Activated CD4-positive, alpha-beta T cell treated with anti-CD3 and anti-CD28 coated beads, Interleukin-2, amount 10 ng/mL, durations not matched to agents 24 days and 14 days (primary cell): Measurements from ENCODE around the gene ADGRG3. TPM values are rescaled to one million over a fixed set of nuclear protein-coding genes. Genes with fewer than 3 reads are reported as not detected.

ENCODE experiments used
- DNase-seq: peaks from one replicate; pipeline ENCODE4 v3.0.0; 2022
- H3K27ac Mint-ChIP-seq: one replicate; pipeline ENCODE4 v1.8.0; 2022; ENCODE audit warnings: mild to moderate bottlenecking, mixed read lengths
- H3K27me3 Mint-ChIP-seq: one replicate; pipeline ENCODE4 v1.8.0; 2022; ENCODE audit warnings: mixed read lengths
- H3K36me3 Mint-ChIP-seq: one replicate; pipeline ENCODE4 v1.8.0; 2022; ENCODE audit warnings: low read depth, mild to moderate bottlenecking, mixed read lengths
- H3K4me1 Mint-ChIP-seq: one replicate; pipeline ENCODE4 v1.8.0; 2021; ENCODE audit warnings: mixed read lengths
- H3K4me3 Mint-ChIP-seq: one replicate; pipeline ENCODE4 v1.8.0; 2022; ENCODE audit warnings: mild to moderate bottlenecking, moderate library complexity, mixed read lengths
- H3K9me3 Mint-ChIP-seq: one replicate; pipeline ENCODE4 v1.8.0; 2021; ENCODE audit warnings: mixed read lengths
- intact Hi-C: fragments of 100-400 bp; cut with micrococcal nuclease; formaldehyde crosslinking; loops from one replicate; pipeline ENCODE4 v1.15.1; 2023
- total RNA-seq: library from RNA; stranded (reverse); gene quantifications from 2 replicates; pipeline ENCODE4 v1.2.3, GENCODE V29; 2022

Gene ADGRG3, protein sequence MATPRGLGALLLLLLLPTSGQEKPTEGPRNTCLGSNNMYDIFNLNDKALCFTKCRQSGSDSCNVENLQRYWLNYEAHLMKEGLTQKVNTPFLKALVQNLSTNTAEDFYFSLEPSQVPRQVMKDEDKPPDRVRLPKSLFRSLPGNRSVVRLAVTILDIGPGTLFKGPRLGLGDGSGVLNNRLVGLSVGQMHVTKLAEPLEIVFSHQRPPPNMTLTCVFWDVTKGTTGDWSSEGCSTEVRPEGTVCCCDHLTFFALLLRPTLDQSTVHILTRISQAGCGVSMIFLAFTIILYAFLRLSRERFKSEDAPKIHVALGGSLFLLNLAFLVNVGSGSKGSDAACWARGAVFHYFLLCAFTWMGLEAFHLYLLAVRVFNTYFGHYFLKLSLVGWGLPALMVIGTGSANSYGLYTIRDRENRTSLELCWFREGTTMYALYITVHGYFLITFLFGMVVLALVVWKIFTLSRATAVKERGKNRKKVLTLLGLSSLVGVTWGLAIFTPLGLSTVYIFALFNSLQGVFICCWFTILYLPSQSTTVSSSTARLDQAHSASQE
- total RNA-seq, result not detected in 2 replicates

DNA sequence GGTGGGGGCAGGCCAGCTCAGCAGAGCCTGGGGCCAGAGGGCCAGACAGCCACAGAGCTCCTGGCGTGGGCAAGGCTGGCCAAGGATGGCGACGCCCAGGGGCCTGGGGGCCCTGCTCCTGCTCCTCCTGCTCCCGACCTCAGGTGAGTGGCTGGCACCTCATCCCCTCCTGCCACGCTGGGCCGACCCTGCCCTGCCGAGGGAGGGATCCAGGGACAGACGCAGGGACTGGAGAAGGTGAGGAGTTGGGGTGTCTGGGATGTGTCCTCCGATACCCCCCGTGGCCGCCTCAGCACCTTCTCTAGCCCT lies at the start of gene ADGRG3:
Gene ADGRG3 (plus strand): TSS at position 44 of the 309 bp plus-strand sequence. CDS start 42 bp downstream, at position 86.
- Mint-ChIP-seq H3K27ac (no peak within 1 kb of the TSS), H3K4me1 (no peaks in the 10 kb centered on the region), H3K4me3 (no peak within 1 kb of the TSS), H3K9me3 (no peaks in the 10 kb centered on the region), H3K36me3 (no peaks in the 10 kb centered on the region), H3K27me3 (peaks cover 12% of the 10 kb centered on the region)
- intact Hi-C loops, result no loop called here
- no peak for DNase-seq

DNA sequence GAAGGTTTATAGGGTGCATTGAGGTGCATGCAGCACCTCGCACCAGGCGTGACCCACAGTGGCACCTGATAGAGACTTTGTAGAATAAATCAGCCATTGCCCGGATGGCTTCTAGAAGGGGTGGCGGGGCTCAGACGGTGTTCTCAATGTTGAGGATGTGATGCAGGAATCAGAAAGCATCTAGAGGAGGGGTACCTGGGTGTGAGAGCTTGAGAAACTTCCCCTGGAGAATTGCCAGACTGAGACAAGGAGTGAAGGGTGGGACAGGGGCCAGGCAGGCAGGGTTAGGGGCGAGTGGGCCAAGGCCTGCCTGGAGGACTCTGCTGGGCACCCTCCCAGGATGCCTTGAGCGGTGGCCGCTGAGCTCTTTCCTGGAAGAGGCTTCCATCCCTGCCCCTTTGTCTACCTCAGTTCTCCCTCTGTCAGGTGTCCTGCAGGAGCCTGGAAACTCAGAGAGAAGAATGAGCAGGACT lies 48.9 kb upstream of the ADGRG3 start:
- H3K27me3 Mint-ChIP-seq, result no peaks in the 10 kb centered on the region
- intact Hi-C loops, result no loop called here
- no peak for DNase-seq
- no peak overlapping the region for H3K27ac Mint-ChIP-seq
- H3K9me3 Mint-ChIP-seq, result no peaks in the 10 kb centered on the region
- H3K36me3 Mint-ChIP-seq, result no peaks in the 10 kb centered on the region
- no peak overlapping the region for H3K4me3 Mint-ChIP-seq
- peaks cover 8% of the 10 kb centered on the region for H3K4me1 Mint-ChIP-seq

DNA sequence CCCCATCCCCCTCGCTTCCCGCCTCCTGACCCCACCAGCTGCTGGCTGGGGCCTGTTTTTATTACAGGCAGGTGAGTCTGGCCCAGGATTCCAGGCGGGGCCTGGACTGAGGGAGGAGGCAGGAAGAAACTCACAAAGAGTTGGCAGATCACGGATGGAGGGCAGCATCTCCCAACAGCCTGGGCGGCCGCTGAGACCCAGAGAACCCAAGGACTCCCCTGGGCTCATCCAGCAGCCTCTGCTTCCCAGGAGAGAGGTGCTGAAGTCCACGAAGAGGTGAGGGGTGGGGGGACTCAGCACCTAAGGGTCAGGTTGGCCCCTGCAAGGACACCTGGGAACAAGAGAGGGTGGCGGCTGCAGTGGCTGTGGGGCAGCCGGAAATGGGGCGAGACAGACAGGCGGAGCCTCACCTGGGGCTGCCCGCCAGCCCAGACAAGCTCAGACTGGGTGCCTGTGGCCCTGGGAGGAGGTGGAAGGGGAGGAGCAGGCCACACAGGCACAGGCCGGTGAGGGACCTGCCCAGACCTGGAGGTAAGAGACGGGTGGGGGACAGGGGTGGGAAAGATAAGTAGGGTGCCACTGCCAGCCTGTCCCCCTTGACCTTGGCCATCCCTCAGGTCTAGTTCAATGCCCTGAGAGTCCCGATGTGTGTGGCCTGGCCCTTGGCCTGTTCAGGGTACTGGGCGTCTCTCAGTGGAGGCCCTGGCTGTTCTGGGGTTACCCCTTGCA lies 48.3 kb upstream of the ADGRG3 start:
- H3K36me3 Mint-ChIP-seq, result no peaks in the 10 kb centered on the region
- no peak overlapping the region for H3K27ac Mint-ChIP-seq
- H3K27me3 Mint-ChIP-seq, result no peaks in the 10 kb centered on the region

DNA sequence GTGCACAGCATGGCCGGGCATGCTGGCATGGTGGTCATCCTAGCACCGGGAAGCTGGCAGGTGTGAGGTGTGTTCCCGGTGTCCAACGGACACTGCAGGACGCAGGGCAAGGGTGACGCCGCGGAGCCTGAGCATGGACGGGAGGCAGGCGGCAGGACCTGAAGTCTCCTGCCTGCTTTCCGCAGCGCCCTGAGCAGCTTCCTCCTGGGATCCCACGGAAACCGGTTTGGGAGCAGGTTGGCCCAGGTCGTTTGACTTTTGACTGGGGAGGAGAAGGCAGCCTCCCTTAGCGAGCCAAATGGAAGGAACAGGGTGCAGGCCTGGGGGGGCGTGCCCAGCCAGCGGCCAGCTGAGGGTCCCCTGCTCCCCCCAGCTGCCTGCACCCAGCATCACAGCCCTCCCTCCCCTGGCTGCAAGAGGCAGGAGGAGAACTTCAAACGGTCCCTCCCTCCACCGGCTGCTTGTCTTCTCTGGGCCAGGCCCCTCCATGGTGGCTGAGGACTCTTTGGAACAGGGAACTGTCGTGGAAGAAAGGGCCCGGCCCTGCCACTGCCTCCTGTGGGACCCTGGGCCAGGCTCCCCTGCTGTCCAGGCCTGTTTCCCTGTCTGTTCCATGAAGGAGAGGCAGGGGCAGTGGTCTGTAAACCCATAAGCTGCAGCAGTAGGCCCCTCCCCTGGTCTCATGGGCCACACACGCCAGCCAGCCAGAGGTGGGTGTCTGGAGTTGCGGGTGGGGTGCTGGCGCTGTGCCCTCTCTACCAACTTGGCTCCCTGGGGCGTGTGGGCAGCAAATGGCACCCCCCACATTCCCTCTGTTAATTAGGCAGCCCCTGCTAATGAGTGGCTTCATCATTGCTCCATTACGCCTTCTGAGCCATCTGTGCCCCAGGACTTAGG lies 47.5 kb upstream of the ADGRG3 start:
- H3K9me3 Mint-ChIP-seq, result no peaks in the 10 kb centered on the region
- DNase-seq, result no peak
- no peak overlapping the region for H3K27ac Mint-ChIP-seq
- no peaks in the 10 kb centered on the region for H3K36me3 Mint-ChIP-seq
- intact Hi-C loops, result no loop called here
- H3K4me1 Mint-ChIP-seq, result no peaks in the 10 kb centered on the region
- no peak overlapping the region for H3K4me3 Mint-ChIP-seq
- peaks cover 7% of the 10 kb centered on the region for H3K27me3 Mint-ChIP-seq

More for the DNA sequence above, 48.3 kb upstream of the ADGRG3 start:
- intact Hi-C loops, result no loop called here
- H3K9me3 Mint-ChIP-seq, result no peaks in the 10 kb centered on the region
- H3K4me3 Mint-ChIP-seq, result no peak overlapping the region
- DNase-seq, result no peak
- peaks cover 5% of the 10 kb centered on the region for H3K4me1 Mint-ChIP-seq

DNA sequence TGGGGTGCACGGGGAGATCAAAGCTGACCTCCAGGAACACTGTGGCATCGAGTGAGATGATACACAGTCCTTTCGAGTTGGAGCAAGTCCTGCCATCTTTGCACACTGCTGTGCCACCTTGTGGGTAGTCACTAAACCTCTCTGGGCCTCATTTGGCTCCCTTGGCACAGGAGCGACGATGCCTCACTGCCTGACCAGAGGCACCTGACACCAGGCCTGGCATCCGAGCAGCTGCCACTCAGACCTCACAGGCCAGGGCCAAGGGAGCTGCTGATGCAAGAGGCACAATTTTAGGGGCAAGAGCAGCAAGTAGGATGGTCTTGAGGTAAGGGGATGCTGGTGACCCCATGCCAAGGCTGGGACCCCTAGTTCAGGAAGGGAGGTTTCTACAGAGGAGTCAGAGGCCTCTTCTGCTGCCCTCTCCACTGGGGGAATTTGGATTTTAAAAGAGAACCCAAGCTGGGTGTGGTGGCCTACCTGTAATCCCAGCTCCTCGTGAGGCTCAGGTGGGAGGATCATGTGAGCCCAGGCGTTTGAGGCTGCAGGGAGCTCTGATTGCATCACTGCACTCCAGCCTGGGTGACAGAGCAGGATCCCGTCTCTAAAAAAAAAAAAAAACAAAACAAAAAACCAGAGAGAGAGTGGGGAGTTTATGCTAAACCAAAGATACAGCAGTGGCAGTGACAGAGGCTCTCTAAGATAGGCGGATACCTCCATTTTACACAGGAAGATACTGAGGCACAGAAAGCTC lies 46.4 kb upstream of the ADGRG3 start:
- Mint-ChIP-seq H3K27me3 (peaks cover 7% of the 10 kb centered on the region), H3K9me3 (no peaks in the 10 kb centered on the region), H3K27ac (no peak overlapping the region), H3K4me3 (no peak overlapping the region), H3K36me3 (no peaks in the 10 kb centered on the region), H3K4me1 (no peaks in the 10 kb centered on the region)
- intact Hi-C loops, result no loop called here
- DNase-seq, result no peak

DNA sequence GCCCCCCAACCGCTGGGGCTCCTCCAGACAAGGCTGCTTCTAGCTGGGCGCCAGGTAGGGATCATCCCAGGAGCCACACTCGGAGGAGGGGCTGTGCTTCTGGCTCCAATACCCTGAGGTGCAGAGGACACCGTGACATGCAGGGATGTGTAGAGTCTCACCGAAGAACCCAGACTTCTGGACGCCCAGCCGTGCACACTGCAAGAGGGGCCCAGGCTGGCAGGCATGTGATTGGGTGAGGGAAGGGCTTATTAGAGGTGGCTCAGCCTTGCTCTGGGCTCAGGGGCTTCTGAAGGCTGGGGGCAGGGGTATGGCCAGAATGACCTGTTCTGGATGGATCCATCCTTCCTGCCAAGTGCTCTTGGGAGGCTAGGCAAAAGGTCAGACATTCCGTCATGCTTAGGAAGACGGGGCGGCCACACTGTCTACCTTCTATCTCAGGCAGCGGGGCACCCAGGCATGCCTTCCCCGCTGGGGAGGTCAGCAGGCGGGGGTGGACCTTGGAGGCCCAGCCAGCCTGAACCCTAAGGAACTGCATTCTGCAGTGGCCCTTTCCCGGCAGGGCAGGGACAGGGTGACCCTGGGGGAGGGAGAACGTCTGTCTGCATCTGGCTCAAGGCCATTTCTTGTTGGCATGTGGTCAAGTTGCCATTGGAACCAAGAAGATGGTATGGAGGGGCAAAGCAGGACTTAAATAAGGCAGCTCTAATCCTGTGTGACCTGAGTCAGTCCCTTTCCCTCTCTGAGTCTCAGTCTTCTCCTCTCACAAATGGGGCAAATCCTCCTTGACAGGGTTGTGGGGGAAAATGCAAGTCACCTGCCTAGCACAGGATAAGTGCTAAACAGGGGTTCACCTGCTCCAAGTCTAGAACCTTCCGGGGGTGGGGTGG lies 45.5 kb upstream of the ADGRG3 start:
- intact Hi-C loops, result no loop called here
- Mint-ChIP-seq H3K9me3 (no peaks in the 10 kb centered on the region), H3K27ac (no peak overlapping the region), H3K4me1 (no peaks in the 10 kb centered on the region), H3K36me3 (no peaks in the 10 kb centered on the region), H3K27me3 (peaks cover 7% of the 10 kb centered on the region), H3K4me3 (no peak overlapping the region)
- no peak for DNase-seq

DNA sequence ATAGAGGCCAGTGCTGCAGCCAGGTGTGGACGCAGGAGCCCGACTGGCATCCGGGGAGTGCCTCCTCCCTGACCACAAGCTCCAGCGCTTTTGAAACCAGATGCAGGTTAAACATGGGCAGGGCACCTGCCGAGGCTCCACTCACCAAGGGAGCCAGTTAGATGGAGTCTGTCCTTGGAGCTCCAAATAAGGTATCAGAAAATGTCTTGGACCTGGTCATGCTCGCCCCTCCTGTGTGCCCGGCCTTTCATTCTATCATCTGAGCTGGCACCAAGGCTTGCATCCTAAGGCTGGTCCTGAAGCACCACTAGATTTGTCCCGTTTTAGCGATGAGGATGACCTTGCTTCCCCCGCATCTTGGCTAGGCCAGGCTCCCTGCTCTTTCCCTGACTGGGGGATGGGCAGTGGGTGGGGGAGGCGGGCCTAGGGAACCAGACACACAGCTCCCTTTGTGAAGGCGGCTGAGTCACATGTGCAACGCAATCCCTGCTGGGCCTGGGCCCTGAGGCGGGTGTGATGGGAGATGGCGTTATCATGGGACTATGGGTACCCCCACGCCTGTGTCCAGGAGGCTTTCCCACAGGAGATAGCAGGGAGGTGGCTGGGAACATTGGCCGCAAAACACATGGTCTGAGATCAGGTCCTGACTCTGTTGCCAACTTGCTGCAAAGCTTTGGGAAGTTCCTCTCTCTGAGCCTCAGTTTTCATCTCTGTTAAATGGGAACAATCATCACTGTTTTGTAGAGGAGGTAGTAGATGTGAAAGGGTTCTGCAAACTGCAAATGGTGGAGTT lies 44.7 kb upstream of the ADGRG3 start:
- intact Hi-C loops, result no loop called here
- Mint-ChIP-seq H3K27me3 (peaks cover 7% of the 10 kb centered on the region), H3K4me1 (peaks cover 5% of the 10 kb centered on the region), H3K27ac (no peak overlapping the region), H3K4me3 (no peak overlapping the region), H3K36me3 (no peaks in the 10 kb centered on the region), H3K9me3 (no peaks in the 10 kb centered on the region)
- no peak for DNase-seq

DNA sequence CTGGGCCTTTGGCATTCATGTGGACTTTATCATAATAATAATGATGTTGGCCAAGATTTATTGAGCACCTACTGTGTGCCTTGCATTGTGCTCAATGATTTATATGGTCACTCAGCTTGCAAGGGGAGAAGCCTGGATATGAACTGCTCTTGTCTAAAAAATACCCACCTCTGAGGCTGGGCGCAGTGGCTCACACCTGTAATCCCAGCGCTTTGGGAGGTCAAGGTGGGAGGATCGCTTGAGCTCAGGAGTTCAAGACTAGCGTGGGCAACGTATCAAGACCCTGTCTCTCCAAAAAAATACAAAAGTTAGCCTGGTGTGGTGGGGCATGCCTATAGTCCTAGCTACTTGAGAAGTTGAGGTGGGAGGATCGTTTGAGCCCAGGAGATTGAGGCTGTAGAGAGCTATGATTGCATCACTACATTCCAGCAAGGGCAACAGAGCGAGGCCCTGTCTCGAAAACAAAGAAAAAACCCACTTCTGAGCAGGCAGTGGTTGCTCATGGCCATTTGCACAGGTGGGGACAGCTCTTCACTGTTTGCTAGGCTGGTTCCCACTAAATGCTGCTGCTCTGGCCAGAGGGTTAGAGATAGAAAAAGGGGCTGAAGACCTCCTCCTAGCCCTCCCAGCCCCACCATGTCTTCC lies 43.9 kb upstream of the ADGRG3 start:
- Mint-ChIP-seq H3K27me3 (peaks cover 13% of the 10 kb centered on the region), H3K36me3 (no peaks in the 10 kb centered on the region), H3K9me3 (no peaks in the 10 kb centered on the region), H3K4me3 (no peak overlapping the region), H3K27ac (no peak overlapping the region), H3K4me1 (peaks cover 12% of the 10 kb centered on the region)
- intact Hi-C loops, result no loop called here
- no peak for DNase-seq

DNA sequence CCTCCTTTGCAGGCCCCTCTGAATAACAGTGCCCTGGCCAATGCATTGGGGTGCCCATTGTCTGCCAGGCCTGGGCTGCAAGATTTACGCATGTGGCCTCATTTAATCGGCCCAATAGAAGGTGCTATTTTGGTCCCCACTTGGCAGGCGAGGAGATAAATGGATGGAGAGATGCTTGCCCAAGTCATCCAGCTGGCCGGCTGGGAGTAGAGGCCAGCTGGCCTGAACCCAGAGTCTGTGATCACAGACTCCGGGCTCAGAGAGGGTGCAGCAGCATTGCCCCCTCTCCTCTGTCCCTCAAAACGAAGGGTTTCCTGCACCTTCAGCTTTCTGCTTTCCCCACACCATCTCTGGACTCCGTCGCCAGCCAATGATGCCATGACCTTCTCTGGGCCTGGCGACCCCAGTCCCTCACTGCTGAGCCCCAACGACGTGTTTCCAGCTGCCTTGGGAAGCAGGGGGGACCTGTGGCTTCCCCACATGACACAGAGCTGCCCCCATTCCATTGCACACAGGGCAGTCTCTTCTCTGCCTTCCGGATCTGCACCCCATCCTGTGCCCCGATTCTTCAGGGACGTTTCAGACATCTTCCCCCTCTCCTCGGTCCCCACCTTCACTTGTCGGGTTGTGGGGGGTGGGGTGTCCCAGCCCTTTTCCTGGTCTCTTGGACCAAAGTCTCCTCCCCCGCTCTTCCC lies 43.2 kb upstream of the ADGRG3 start:
- no peaks in the 10 kb centered on the region for H3K36me3 Mint-ChIP-seq
- peaks cover 12% of the 10 kb centered on the region for H3K4me1 Mint-ChIP-seq
- DNase-seq, result no peak
- intact Hi-C loops, result loop anchor here (5.0 kb wide), 1 partner anchor 33 kb away; no protein-coding TSS in a partner anchor
- no peak overlapping the region for H3K27ac Mint-ChIP-seq
- H3K4me3 Mint-ChIP-seq, result no peak overlapping the region
- no peaks in the 10 kb centered on the region for H3K9me3 Mint-ChIP-seq
- peaks cover 15% of the 10 kb centered on the region for H3K27me3 Mint-ChIP-seq

DNA sequence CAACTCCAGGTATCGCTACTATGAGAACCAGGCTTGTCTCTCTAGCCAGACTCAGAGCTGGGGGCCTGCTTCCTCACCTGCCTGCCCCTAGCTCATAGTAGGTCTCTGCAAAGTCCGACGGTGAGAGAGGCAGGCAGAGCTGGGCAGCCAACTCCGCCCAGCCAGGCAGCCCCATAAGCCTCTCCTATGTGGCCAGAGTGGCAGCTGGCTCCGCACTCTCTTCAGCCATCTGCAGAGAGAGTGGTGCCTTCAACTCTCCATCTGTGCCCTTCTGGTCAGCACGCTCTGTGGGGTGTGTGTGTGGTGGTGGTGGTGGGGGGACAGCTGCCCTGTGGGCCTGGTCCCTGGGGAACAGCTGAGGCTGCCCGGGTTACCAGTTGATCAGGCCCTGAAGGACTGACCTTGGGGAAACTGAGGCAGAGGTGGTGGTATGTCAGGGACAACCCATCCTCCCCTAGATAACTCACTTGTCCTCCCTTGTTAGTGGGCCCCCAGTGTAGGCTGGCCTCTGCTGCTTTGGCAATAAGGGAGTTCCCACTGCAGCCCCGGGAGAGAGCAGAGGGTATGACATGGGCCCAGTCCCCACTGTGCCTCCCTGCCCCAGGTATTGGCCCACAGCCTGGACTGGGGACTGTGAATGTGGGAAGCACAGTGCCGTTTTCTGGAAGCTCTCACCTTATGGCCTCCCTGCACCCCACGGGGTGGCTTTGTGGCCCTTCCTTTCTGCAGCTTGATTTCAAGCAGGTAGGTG lies 41.5 kb upstream of the ADGRG3 start:
- intact Hi-C loops, result loop anchor here (5.0 kb wide), 1 partner anchor 34 kb away; no protein-coding TSS in a partner anchor
- Mint-ChIP-seq H3K4me1 (peaks cover 16% of the 10 kb centered on the region), H3K27ac (peak overlapping the region; percentile 23)

More for the DNA sequence above, 41.5 kb upstream of the ADGRG3 start:
- DNase-seq, result no peak
- Mint-ChIP-seq H3K27me3 (peaks cover 24% of the 10 kb centered on the region), H3K4me3 (no peak overlapping the region), H3K36me3 (no peaks in the 10 kb centered on the region), H3K9me3 (no peaks in the 10 kb centered on the region)
